Gastroesophageal sphincter (tissue), 4 donors: ENCODE results near the gene PADI4. TPM values are rescaled to one million over a fixed set of nuclear protein-coding genes. Genes with fewer than 3 reads are reported as not detected.

Source experiments
- ATAC-seq: fragments of 150-250 bp; one replicate; pipeline ENCODE4 v1.9.1; 2016; ENCODE audit warnings: mild to moderate bottlenecking, moderate library complexity
- H3K27ac ChIP-seq, 4 donors: fragments of 200-600 bp; sonication (generic) in 3 of 4; 1 replicate in 3 of 4; 2 replicates in 1 of 4; pipeline ENCODE4 v1.5.1; 2016 to 2019
- H3K27me3 ChIP-seq: fragments of 200-600 bp; sonication (generic); one replicate; pipeline ENCODE4 v1.5.1; 2019
- H3K36me3 ChIP-seq, 2 donors: fragments of 200-600 bp; sonication (generic); one replicate each; pipeline ENCODE4 v1.5.1; 2019; ENCODE audit warnings: control low read depth in 1 of 2
- H3K4me1 ChIP-seq, 3 donors: fragments of 200-600 bp; sonication (generic); 1 replicate in 2 of 3; 2 replicates in 1 of 3; pipeline ENCODE4 v1.5.1; 2016 to 2019; ENCODE audit warnings: control low read depth in 2 of 3
- H3K4me3 ChIP-seq, 2 donors: fragments of 200-600 bp; sonication (generic); one replicate each; pipeline ENCODE4 v1.5.1; 2019; ENCODE audit warnings: mild to moderate bottlenecking in 1 of 2, moderate library complexity in 1 of 2
- H3K9me3 ChIP-seq, 3 donors: fragments of 200-600 bp; sonication (generic); one replicate each; pipeline ENCODE4 v1.5.1; 2017 to 2019; ENCODE audit warnings: control low read depth in 2 of 3
- EP300 ChIP-seq: sonication (generic); formaldehyde crosslinking; IDR thresholded peaks from one replicate; pipeline ENCODE4 v1.6.1; 2017; ENCODE audit warnings: antibody characterized with exemption, mild to moderate bottlenecking
- POLR2A ChIP-seq, 2 donors: fragments of 450-650 bp; IDR thresholded peaks; one replicate each; pipeline ENCODE4 v1.6.1; 2017; ENCODE audit warnings: antibody characterized with exemption in 2 of 2, mild to moderate bottlenecking in 2 of 2, moderate library complexity in 1 of 2
- POLR2AphosphoS5 ChIP-seq: sonication (generic); formaldehyde crosslinking; IDR thresholded peaks from one replicate; pipeline ENCODE4 v1.6.1; 2017; ENCODE audit warnings: antibody characterized with exemption
- WGBS, 2 donors: methylation state at CpG; one replicate each; pipeline ENCODE4 v1.1.5; 2018; ENCODE audit warnings: low coverage in 1 of 2; 5-methylcytosine and 5-hydroxymethylcytosine counted together
- small RNA-seq, 4 donors: library from RNA; depleted of rRNA; stranded (forward); fragments of <200 nt; gene quantifications; one replicate each; pipeline ENCODE3, GENCODE V24; 2016
- total RNA-seq, 4 donors: library from RNA; depleted of rRNA; stranded (reverse); fragments of >200 nt; gene quantifications; one replicate each; pipeline ENCODE4 v1.1.0, GENCODE V29; 2016
- TF ChIP-seq, protein P1 (sequence below), 4 experiments: fragments of 200-600 bp in 2 of 4; fragments of 450-650 bp in 2 of 4; sonication (generic) in 1 of 4; IDR thresholded peaks; one replicate each; pipeline ENCODE4 v1.5.1; 2017 to 2019; ENCODE audit warnings: antibody characterized with exemption in 4 of 4, mild to moderate bottlenecking in 2 of 4, moderate library complexity in 2 of 4

The PADI4 gene
- total RNA-seq, 4 donors from 2014 or later, result 1.6 TPM; not detected in 3

DNA sequence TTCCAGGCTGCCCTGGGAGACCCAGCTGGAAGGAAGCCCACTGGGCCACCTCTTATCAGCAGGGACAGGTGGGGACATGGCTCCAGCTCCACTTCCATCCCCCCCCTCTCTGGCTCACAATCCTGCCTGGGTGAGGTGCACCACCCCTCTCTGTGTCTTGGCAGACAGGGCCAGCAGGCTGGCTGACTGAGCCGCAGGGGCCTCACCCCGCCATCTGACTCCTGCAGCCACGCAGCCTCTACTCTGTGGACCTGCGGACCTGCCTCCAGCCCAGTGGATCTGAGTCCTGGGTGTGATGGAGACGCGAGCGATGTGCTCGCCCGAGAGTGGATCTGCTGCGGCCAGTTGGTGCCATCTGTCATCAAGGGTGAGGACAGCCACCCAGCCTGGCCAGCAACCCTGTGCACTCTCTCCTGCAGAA is 101.4 kb downstream of the PADI4 start:
- no peak for ATAC-seq
- no peaks in the 10 kb centered on the region for H3K9me3 ChIP-seq
- H3K4me1 ChIP-seq, result no peaks in the 10 kb centered on the region
- WGBS, 2 donors, result no CpG with 5 or more reads among the region's 10 CpGs
- no peak overlapping the region for H3K27ac ChIP-seq
- H3K4me3 ChIP-seq, result no peak overlapping the region
- peaks cover 0 to 75% of the 10 kb centered on the region in 2 donors for H3K36me3 ChIP-seq
- no peak for TF ChIP-seq EP300
- no peak for TF ChIP-seq POLR2AphosphoS5
- TF ChIP-seq, protein P1, sequence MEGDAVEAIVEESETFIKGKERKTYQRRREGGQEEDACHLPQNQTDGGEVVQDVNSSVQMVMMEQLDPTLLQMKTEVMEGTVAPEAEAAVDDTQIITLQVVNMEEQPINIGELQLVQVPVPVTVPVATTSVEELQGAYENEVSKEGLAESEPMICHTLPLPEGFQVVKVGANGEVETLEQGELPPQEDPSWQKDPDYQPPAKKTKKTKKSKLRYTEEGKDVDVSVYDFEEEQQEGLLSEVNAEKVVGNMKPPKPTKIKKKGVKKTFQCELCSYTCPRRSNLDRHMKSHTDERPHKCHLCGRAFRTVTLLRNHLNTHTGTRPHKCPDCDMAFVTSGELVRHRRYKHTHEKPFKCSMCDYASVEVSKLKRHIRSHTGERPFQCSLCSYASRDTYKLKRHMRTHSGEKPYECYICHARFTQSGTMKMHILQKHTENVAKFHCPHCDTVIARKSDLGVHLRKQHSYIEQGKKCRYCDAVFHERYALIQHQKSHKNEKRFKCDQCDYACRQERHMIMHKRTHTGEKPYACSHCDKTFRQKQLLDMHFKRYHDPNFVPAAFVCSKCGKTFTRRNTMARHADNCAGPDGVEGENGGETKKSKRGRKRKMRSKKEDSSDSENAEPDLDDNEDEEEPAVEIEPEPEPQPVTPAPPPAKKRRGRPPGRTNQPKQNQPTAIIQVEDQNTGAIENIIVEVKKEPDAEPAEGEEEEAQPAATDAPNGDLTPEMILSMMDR (IDR thresholded peaks at IDR 0.05), result no peak
- no peak for TF ChIP-seq POLR2A (IDR thresholded peaks at IDR 0.05)
- no peaks in the 10 kb centered on the region for H3K27me3 ChIP-seq

DNA sequence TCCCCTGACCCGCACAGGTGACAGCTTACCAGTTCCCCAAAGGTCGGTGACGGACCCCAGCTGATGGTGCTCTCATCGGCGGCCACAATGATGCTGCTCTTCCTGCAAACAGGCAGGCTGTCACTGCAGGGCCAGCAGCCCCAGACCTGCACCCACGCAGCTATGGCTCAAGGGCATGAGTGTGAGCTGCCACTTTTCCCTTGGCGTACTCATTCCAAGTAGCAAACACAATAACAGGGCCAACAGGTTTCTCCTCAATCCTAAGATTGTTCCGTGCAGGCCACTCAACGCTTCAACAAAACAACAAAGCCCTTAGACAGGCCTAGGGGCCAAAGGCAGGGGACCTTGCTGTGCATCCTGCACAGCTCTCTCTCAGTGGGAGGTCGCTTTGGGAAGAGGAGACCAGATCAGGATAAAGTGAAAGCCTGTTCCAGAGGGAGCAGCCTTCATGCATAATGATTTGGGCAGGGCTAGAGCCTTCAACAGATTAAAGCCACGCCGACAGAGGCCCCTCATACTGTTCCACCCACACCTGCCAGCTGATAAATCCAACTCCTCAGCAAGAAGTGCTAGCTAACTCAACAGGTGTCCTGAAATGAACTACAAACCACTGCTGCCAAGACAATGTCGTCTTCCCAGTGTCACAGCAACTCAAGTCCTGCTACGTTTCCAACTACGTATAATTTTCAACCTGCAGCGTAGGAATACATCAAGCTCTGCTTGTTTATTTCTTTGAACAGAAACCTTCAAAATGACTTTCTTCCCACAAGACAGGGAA is 104.3 kb downstream of the PADI4 start:
- Histone ChIP-seq H3K4me1 (no peaks in the 10 kb centered on the region), H3K4me3 (no peak overlapping the region), H3K9me3 (no peaks in the 10 kb centered on the region), H3K27me3 (no peaks in the 10 kb centered on the region), H3K27ac (no peak overlapping the region), H3K36me3 (peaks cover 0 to 100% of the 10 kb centered on the region in 2 donors)
- TF ChIP-seq POLR2A (IDR thresholded peaks at IDR 0.05) (no peak), POLR2AphosphoS5 (no peak), EP300 (no peak)
- WGBS, 2 donors, result 74 to 88% methylated on average over 2 to 8 of the region's 16 CpGs
- ATAC-seq, result no peak

Small RNA genes within 50 kb of the gene (small RNA-seq; reads per million reads assigned to genes)
- 0 reads per million in 4 donors for gene MIR3972

Other genes with a start within 250 kb of the PADI4 start
- 1 to 10 TPM in 1 of 4 donors, under 1 TPM in 3; 0.12 to 1.9 (median 0.58) TPM for gene PADI2, start 188.7 kb upstream of the PADI4 start, total RNA-seq
- gene PADI1, start 103.1 kb upstream of the PADI4 start, total RNA-seq, result 1 to 10 TPM in 2 of 4 donors, under 1 TPM in 1, not detected in 1; 0.27 to 2.5 (median 2.3) TPM
- under 1 TPM in 2 of 4 donors, not detected in 2; 0.20 to 0.31 TPM for gene PADI3, start 59.1 kb upstream of the PADI4 start, total RNA-seq
- gene PADI6, start 64.0 kb downstream of the PADI4 start, total RNA-seq, result not detected
- 10 to 100 TPM in 3 of 4 donors, 1 to 10 TPM in 1; 9.5 to 21.3 (median 18.5) TPM for gene RCC2, start 131.5 kb downstream of the PADI4 start, total RNA-seq
- gene ARHGEF10L, start 231.5 kb downstream of the PADI4 start, total RNA-seq, result 10 to 100 TPM; 50.9 to 97.0 (median 80.3) TPM